A673 (cell line): ENCODE results near the gene CDK8. TPM values are rescaled to one million over a fixed set of nuclear protein-coding genes. Genes with fewer than 3 reads are reported as not detected.
"Not testable (repeated sequence)": the region's sequence is repeated elsewhere in the genome, so short reads cannot be mapped to it uniquely, and the experiment has no call there.

Source experiments
- BruUV-seq: library from RNA; stranded (reverse); fragments of 400-500 nt; replicated peaks from 2 replicates; lab custom pipeline; 2021; lab: Mats Ljungman, UMichigan
- CTCF ChIA-PET: fragments of 300-600 bp; sonication (Branson Sonifier 250); formaldehyde crosslinking; loops from one replicate; lab custom pipeline; 2022; ENCODE audit warnings: antibody characterized with exemption; lab: Charles Lee
- POLR2A ChIA-PET: fragments of 300-600 bp; sonication (Branson Sonifier 250); formaldehyde crosslinking; loops from one replicate; lab custom pipeline; 2022; ENCODE audit warnings: antibody characterized with exemption; ENCODE audit not compliant: low non-redundant PET; lab: Charles Lee
- DNase-seq: peaks from one replicate; pipeline ENCODE4 v3.0.0-alpha.2; 2015; ENCODE audit warnings: low spot score
- H3K27ac ChIP-seq: fragments of 200-600 bp; sonication (generic); 2 replicates; pipeline ENCODE4 v1.5.1; 2016; ENCODE audit warnings: mixed run types, low read depth, mild to moderate bottlenecking, mixed read lengths, antibody characterized with exemption, low read length; ENCODE audit not compliant: poor library complexity, severe bottlenecking
- H3K27me3 ChIP-seq: fragments of 200-600 bp; sonication (generic); replicated peaks from 2 replicates; pipeline ENCODE4 v1.6.1; 2017; ENCODE audit warnings: mixed run types, low read depth, mild to moderate bottlenecking, mixed read lengths, antibody characterized with exemption, low read length; ENCODE audit not compliant: insufficient read depth, poor library complexity
- H3K36me3 ChIP-seq: fragments of 200-600 bp; sonication (generic); 2 replicates; pipeline ENCODE4 v1.6.1; 2016; ENCODE audit warnings: mixed run types, mild to moderate bottlenecking, mixed read lengths, antibody characterized with exemption, low read length; ENCODE audit not compliant: insufficient read depth, poor library complexity, severe bottlenecking
- H3K4me1 ChIP-seq: fragments of 200-600 bp; sonication (generic); 2 replicates; pipeline ENCODE4 v1.6.1; 2017; ENCODE audit warnings: mixed run types, mild to moderate bottlenecking, mixed read lengths, antibody characterized with exemption, low read length; ENCODE audit not compliant: insufficient read depth, poor library complexity, severe bottlenecking
- H3K4me3 ChIP-seq: fragments of 200-600 bp; sonication (generic); 2 replicates; pipeline ENCODE4 v1.5.1; 2016; ENCODE audit warnings: low read depth, mixed run types, mild to moderate bottlenecking, mixed read lengths, low read length; ENCODE audit not compliant: poor library complexity, severe bottlenecking
- H3K9me3 ChIP-seq: fragments of 200-600 bp; sonication (generic); 2 replicates; pipeline ENCODE4 v1.6.1; 2016; ENCODE audit warnings: mixed run types, low read depth, mild to moderate bottlenecking, mixed read lengths, antibody characterized with exemption, low read length; ENCODE audit not compliant: poor library complexity, severe bottlenecking
- CTCF ChIP-seq: fragments of 300-800, 200-600 bp; sonication (generic); conservative IDR thresholded peaks from 2 replicates; pipeline ENCODE4 v1.5.1; 2017; ENCODE audit warnings: low read depth, mild to moderate bottlenecking, antibody characterized with exemption, low read length, moderate library complexity, mixed read lengths
- EZH2 ChIP-seq: fragments of 200-600 bp; sonication (generic); IDR thresholded peaks from 2 replicates; pipeline ENCODE4 v1.6.1; 2017; ENCODE audit warnings: borderline replicate concordance, low read depth, mild to moderate bottlenecking, mixed read lengths, antibody characterized with exemption, low read length; ENCODE audit not compliant: poor library complexity, severe bottlenecking
- intact Hi-C: fragments of 100-400 bp; cut with micrococcal nuclease; formaldehyde crosslinking; loops from one replicate; pipeline ENCODE4 v1.10.0; 2022; ENCODE audit not compliant: unreplicated experiment
- total RNA-seq: library from RNA; stranded (reverse); gene quantifications from 2 replicates; pipeline ENCODE4 v1.2.3, GENCODE V29; 2021

The CDK8 gene
- total RNA-seq, 1 experiment from 2014 or later, result 23.1 TPM

- Histone ChIP-seq H3K9me3 (no peaks in the 10 kb centered on the region), H3K36me3 (no peaks in the 10 kb centered on the region), H3K4me3 (no peak overlapping the region), H3K4me1 (no peaks in the 10 kb centered on the region), H3K27me3 (no peaks in the 10 kb centered on the region), H3K27ac (no peak overlapping the region)
- BruUV-seq, result no TSS peak
- intact Hi-C loops, result no loop called here
- CTCF ChIA-PET, result no interaction called here
- POLR2A ChIA-PET, result no interaction called here
- no peak for DNase-seq
- TF ChIP-seq EZH2 (no peak), CTCF (no peak)
These were observed 56.1 kb downstream of the CDK8 start for GRCh38 chr13:26310003-26310402.

GRCh38 chr13:26310470-26310869 is 56.5 kb downstream of the CDK8 start:
- Histone ChIP-seq H3K9me3 (no peaks in the 10 kb centered on the region), H3K27me3 (no peaks in the 10 kb centered on the region), H3K4me1 (no peaks in the 10 kb centered on the region), H3K27ac (no peak overlapping the region), H3K4me3 (no peak overlapping the region), H3K36me3 (no peaks in the 10 kb centered on the region)
- intact Hi-C loops, result no loop called here
- ChIA-PET POLR2A (no interaction called here), CTCF (no interaction called here)
- BruUV-seq, result no TSS peak
- TF ChIP-seq CTCF, result no peak
- TF ChIP-seq EZH2, result no peak
- DNase-seq, result no peak

- DNase-seq, H3K4me3 ChIP-seq, CTCF ChIA-PET, H3K4me1 ChIP-seq, H3K27ac ChIP-seq, BruUV-seq, intact Hi-C loops, H3K27me3 ChIP-seq, H3K36me3 ChIP-seq, H3K9me3 ChIP-seq: not testable (repeated sequence)
- POLR2A ChIA-PET, result interaction anchor here (0.8 kb wide), 1 partner anchor 21 kb away, joined by 3 read pairs; no protein-coding TSS in a partner anchor
These were observed 58.1 kb downstream of the CDK8 start for GRCh38 chr13:26312019-26312418.

- intact Hi-C loops, H3K9me3 ChIP-seq, H3K4me1 ChIP-seq, H3K4me3 ChIP-seq, BruUV-seq, H3K27me3 ChIP-seq, POLR2A ChIA-PET, H3K36me3 ChIP-seq, DNase-seq, CTCF ChIA-PET, H3K27ac ChIP-seq: not testable (repeated sequence)
These were observed 62.2 kb downstream of the CDK8 start for GRCh38 chr13:26316095-26316494.
